ENCODE measurements around the gene ATP6V1B1. TPM values are rescaled to one million over a fixed set of nuclear protein-coding genes. Genes with fewer than 3 reads are reported as not detected.

The ATP6V1B1 gene
- under 1 TPM; 0.85 to 0.89 TPM for total RNA-seq
- long read RNA-seq: 0 reads

GRCh38 chr2:70935468-70936164, at the start of gene ATP6V1B1:
Gene ATP6V1B1 (plus strand): TSS chr2:70935900. CDS start chr2:70935955, 55 bp downstream.
- ATAC-seq: no peak

GRCh38 chr2:70886541-70886987, 49.1 kb upstream of the ATP6V1B1 start:
- DNase-seq (no peak), ATAC-seq (no peak)
- intact Hi-C loops (cut with DNase I): no loop called here

More at GRCh38 chr2:70935468-70936164, at the start of gene ATP6V1B1:
- intact Hi-C loops (cut with DNase I): no loop called here
- no peak for DNase-seq

- ATAC-seq: no peak
- intact Hi-C loops (cut with DNase I): no loop called here
- DNase-seq: no peak
Observed at GRCh38 chr2:70887208-70887549, 48.5 kb upstream of the ATP6V1B1 start.

- intact Hi-C loops (cut with DNase I): no loop called here
- ATAC-seq (peak; percentile 66 to 77), DNase-seq (peak; percentile 49)
Observed at GRCh38 chr2:70887550-70888246, 48.0 kb upstream of the ATP6V1B1 start.

- DNase-seq (no peak), ATAC-seq (no peak)
Observed at GRCh38 chr2:70888366-70888922, 47.3 kb upstream of the ATP6V1B1 start.

GRCh38 chr2:70888923-70889715, 46.6 kb upstream of the ATP6V1B1 start:
- intact Hi-C loops (cut with DNase I): no loop called here
- peak; percentile 32 to 50 for ATAC-seq
- no peak for DNase-seq

More at GRCh38 chr2:70888366-70888922, 47.3 kb upstream of the ATP6V1B1 start:
- intact Hi-C loops (cut with DNase I): no loop called here

GRCh38 chr2:70889716-70890037, 46.0 kb upstream of the ATP6V1B1 start:
- DNase-seq (no peak), ATAC-seq (no peak)
- intact Hi-C loops (cut with DNase I): no loop called here

GRCh38 chr2:70890469-70891065, 45.1 kb upstream of the ATP6V1B1 start:
- DNase-seq: no peak
- no peak for ATAC-seq
- intact Hi-C loops (cut with DNase I): no loop called here

GRCh38 chr2:70891572-70892357, 43.9 kb upstream of the ATP6V1B1 start:
- ATAC-seq: peak in 1 of 2 donors; percentile 32
- DNase-seq: no peak
- intact Hi-C loops (cut with DNase I): no loop called here

GRCh38 chr2:70892750-70893149, 43.0 kb upstream of the ATP6V1B1 start:
- DNase-seq (no peak), ATAC-seq (no peak)
- intact Hi-C loops (cut with DNase I): no loop called here

GRCh38 chr2:70893186-70893585, 42.5 kb upstream of the ATP6V1B1 start:
- DNase-seq (no peak), ATAC-seq (no peak)
- intact Hi-C loops (cut with DNase I): no loop called here

- intact Hi-C loops (cut with DNase I): no loop called here
- no peak for ATAC-seq
- no peak for DNase-seq
Observed at GRCh38 chr2:70894765-70895164, 40.9 kb upstream of the ATP6V1B1 start.

- intact Hi-C loops (cut with DNase I): no loop called here
- DNase-seq (no peak), ATAC-seq (no peak)
Observed at GRCh38 chr2:70895249-70895648, 40.5 kb upstream of the ATP6V1B1 start.

- intact Hi-C loops (cut with DNase I): no loop called here
- no peak for ATAC-seq
- no peak for DNase-seq
Observed at GRCh38 chr2:70895998-70896764, 39.5 kb upstream of the ATP6V1B1 start.

GRCh38 chr2:70896765-70897202, 38.9 kb upstream of the ATP6V1B1 start:
- intact Hi-C loops (cut with DNase I): no loop called here
- ATAC-seq: no peak
- DNase-seq: no peak

GRCh38 chr2:70897203-70897976, 38.3 kb upstream of the ATP6V1B1 start:
- intact Hi-C loops (cut with DNase I): no loop called here
- DNase-seq: no peak
- ATAC-seq: no peak

- DNase-seq: no peak
- intact Hi-C loops (cut with DNase I): no loop called here
- no peak for ATAC-seq
Observed at GRCh38 chr2:70897977-70898226, 37.8 kb upstream of the ATP6V1B1 start.
